GM23338 (cell line): ENCODE results near the gene WNT8B. TPM values are rescaled to one million over a fixed set of nuclear protein-coding genes. Genes with fewer than 3 reads are reported as not detected.

Source experiments
- ATAC-seq: fragments of 200-7000 bp; cut with Tn5 transposase; 3 replicates; pipeline ENCODE4 v1.9.1; 2020
- DNase-seq: peaks from one replicate; pipeline ENCODE4 v3.0.0-alpha.2; 2015; ENCODE audit warnings: low spot score
- H2AFZ ChIP-seq: fragments of 200-600 bp; sonication (generic); 2 replicates; pipeline ENCODE4 v1.8.0; 2016; ENCODE audit warnings: antibody characterized with exemption, mild to moderate bottlenecking, moderate library complexity
- H3F3A ChIP-seq: fragments of 200-600 bp; sonication (generic); replicated peaks from 2 replicates; pipeline ENCODE4 v1.8.0; 2017; ENCODE audit warnings: antibody characterized with exemption, mixed run types, low read depth
- H3K27ac ChIP-seq: fragments of 200-600 bp; sonication (generic); 2 replicates; pipeline ENCODE4 v1.6.1; 2016; ENCODE audit warnings: low read depth
- H3K27me3 ChIP-seq: fragments of 200-600 bp; sonication (generic); 2 replicates; pipeline ENCODE4 v1.8.0; 2016; ENCODE audit warnings: mild to moderate bottlenecking, mixed run types, moderate library complexity; ENCODE audit not compliant: insufficient read depth
- H3K36me3 ChIP-seq: fragments of 200-600 bp; sonication (generic); 2 replicates; pipeline ENCODE4 v1.8.0; 2016; ENCODE audit warnings: mild to moderate bottlenecking; ENCODE audit not compliant: insufficient read depth
- H3K4me1 ChIP-seq: fragments of 200-600 bp; sonication (generic); 2 replicates; pipeline ENCODE4 v1.8.0; 2016; ENCODE audit warnings: mild to moderate bottlenecking, moderate library complexity; ENCODE audit not compliant: insufficient read depth
- H3K4me2 ChIP-seq: fragments of 200-600 bp; sonication (generic); 2 replicates; pipeline ENCODE4 v1.7.1; 2017; ENCODE audit warnings: mixed run types
- H3K4me3 ChIP-seq: fragments of 200-600 bp; sonication (generic); 2 replicates; pipeline ENCODE4 v1.6.1; 2016; ENCODE audit warnings: mixed run types
- H3K79me2 ChIP-seq: fragments of 200-600 bp; sonication (generic); replicated peaks from 2 replicates; pipeline ENCODE4 v1.8.0; 2017; ENCODE audit warnings: mild to moderate bottlenecking; ENCODE audit not compliant: insufficient read depth
- H3K9me2 ChIP-seq: fragments of 200-600 bp; sonication (generic); 2 replicates; pipeline ENCODE4 v1.8.0; 2017; ENCODE audit not compliant: insufficient read depth
- H4K20me1 ChIP-seq: fragments of 200-600 bp; sonication (generic); replicated peaks from 2 replicates; pipeline ENCODE4 v1.8.0; 2017; ENCODE audit warnings: mild to moderate bottlenecking; ENCODE audit not compliant: insufficient read depth
- H3K27ac Mint-ChIP-seq: 2 replicates; pipeline ENCODE4 v1.8.0; 2020; ENCODE audit warnings: inconsistent platforms, mild to moderate bottlenecking, moderate library complexity, mixed read lengths
- H3K27me3 Mint-ChIP-seq: 3 replicates; pipeline ENCODE4 v1.8.0; 2022; ENCODE audit warnings: low read depth, mild to moderate bottlenecking, moderate library complexity, mixed read lengths, inconsistent platforms; ENCODE audit not compliant: insufficient read depth, poor library complexity
- H3K36me3 Mint-ChIP-seq: 3 replicates; pipeline ENCODE4 v1.8.0; 2021; ENCODE audit warnings: low read depth, mild to moderate bottlenecking, inconsistent platforms, moderate library complexity, mixed read lengths
- H3K4me1 Mint-ChIP-seq: 3 replicates; pipeline ENCODE4 v1.8.0; 2020; ENCODE audit warnings: mild to moderate bottlenecking, inconsistent platforms, mixed read lengths
- H3K4me3 Mint-ChIP-seq: 3 replicates; pipeline ENCODE4 v1.8.0; 2021; ENCODE audit warnings: moderate library complexity, mild to moderate bottlenecking, inconsistent platforms, mixed read lengths
- H3K9me3 Mint-ChIP-seq: 3 replicates; pipeline ENCODE4 v1.8.0; 2020; ENCODE audit warnings: moderate library complexity, mild to moderate bottlenecking, inconsistent platforms, mixed read lengths
- CREB1 ChIP-seq: fragments of 250-450 bp; sonication (Bioruptor Pico); IDR thresholded peaks from 2 replicates; pipeline ENCODE4 v1.5.0; 2020; ENCODE audit warnings: low read depth, mild to moderate bottlenecking, moderate library complexity
- EZH2 ChIP-seq: fragments of 200-600 bp; sonication (generic); IDR thresholded peaks from one replicate; pipeline ENCODE4 v1.8.0; 2017; ENCODE audit warnings: antibody characterized with exemption, mild to moderate bottlenecking, low read depth; ENCODE audit not compliant: unreplicated experiment
- EZH2phosphoT487 ChIP-seq: fragments of 200-600 bp; sonication (generic); IDR thresholded peaks from one replicate; pipeline ENCODE4 v1.8.1; 2018; ENCODE audit warnings: antibody characterized with exemption; ENCODE audit not compliant: unreplicated experiment
- JUNB ChIP-seq: IDR thresholded peaks from one replicate; pipeline ENCODE4 v1.6.1; 2016; ENCODE audit warnings: antibody characterized with exemption; ENCODE audit not compliant: unreplicated experiment
- NANOG ChIP-seq: IDR thresholded peaks from 2 replicates; pipeline ENCODE4 v1.6.1; 2016; ENCODE audit warnings: antibody characterized with exemption, borderline replicate concordance
- POLR2AphosphoS5 ChIP-seq: IDR thresholded peaks from 2 replicates; pipeline ENCODE4 v1.6.1; 2016; ENCODE audit warnings: antibody characterized with exemption, low read depth
- STAT1 ChIP-seq: IDR thresholded peaks from one replicate; pipeline ENCODE4 v1.6.1; 2016; ENCODE audit warnings: antibody characterized with exemption; ENCODE audit not compliant: unreplicated experiment
- ZNF114 ChIP-seq: fragments of 250-450 bp; sonication (Bioruptor Pico); IDR thresholded peaks from 2 replicates; pipeline ENCODE4 v1.5.0; 2020; ENCODE audit warnings: mild to moderate bottlenecking, moderate library complexity
- ZNF331 ChIP-seq: fragments of 250-450 bp; sonication (Bioruptor Pico); IDR thresholded peaks from 2 replicates; pipeline ENCODE4 v1.5.0; 2020; ENCODE audit warnings: low read depth, mild to moderate bottlenecking, moderate library complexity
- polyA plus RNA-seq: library from polyadenylated mRNA; unstranded; fragments of >200 nt; fragmentation: Nextera tagmentation; extraction: Ambion mirVana; gene quantifications from 2 replicates; pipeline ENCODE4 v1.2.1, GENCODE V29; 2016
- total RNA-seq: library from RNA; depleted of rRNA; stranded (reverse); fragments of >200 nt; shearing (Covaris generic); gene quantifications from 2 replicates; pipeline ENCODE4 v1.2.3, GENCODE V29; 2014
- TF ChIP-seq, protein P1 (sequence below): IDR thresholded peaks from one replicate; pipeline ENCODE4 v1.6.1; 2018; ENCODE audit warnings: antibody characterized with exemption; ENCODE audit not compliant: unreplicated experiment
- TF ChIP-seq, protein P2 (sequence below): fragments of 250-450 bp; sonication (Bioruptor Pico); IDR thresholded peaks from 2 replicates; pipeline ENCODE4 v1.5.0; 2020; ENCODE audit warnings: mild to moderate bottlenecking, moderate library complexity
- TF ChIP-seq, protein P3 (sequence below), 2 experiments: fragments of 200-600 bp in 1 of 2; sonication (generic) in 1 of 2; conservative IDR thresholded peaks; 2 replicates each; pipeline versions ENCODE4 v1.5.1 to v1.6.1; 2016 to 2017; ENCODE audit warnings: antibody characterized with exemption in 2 of 2, low read depth in 2 of 2, mild to moderate bottlenecking in 2 of 2, moderate library complexity in 1 of 2

Gene WNT8B
- total and polyA plus RNA-seq, 2 experiments from 2014 or later: 0.74 to 1.3 TPM

DNA sequence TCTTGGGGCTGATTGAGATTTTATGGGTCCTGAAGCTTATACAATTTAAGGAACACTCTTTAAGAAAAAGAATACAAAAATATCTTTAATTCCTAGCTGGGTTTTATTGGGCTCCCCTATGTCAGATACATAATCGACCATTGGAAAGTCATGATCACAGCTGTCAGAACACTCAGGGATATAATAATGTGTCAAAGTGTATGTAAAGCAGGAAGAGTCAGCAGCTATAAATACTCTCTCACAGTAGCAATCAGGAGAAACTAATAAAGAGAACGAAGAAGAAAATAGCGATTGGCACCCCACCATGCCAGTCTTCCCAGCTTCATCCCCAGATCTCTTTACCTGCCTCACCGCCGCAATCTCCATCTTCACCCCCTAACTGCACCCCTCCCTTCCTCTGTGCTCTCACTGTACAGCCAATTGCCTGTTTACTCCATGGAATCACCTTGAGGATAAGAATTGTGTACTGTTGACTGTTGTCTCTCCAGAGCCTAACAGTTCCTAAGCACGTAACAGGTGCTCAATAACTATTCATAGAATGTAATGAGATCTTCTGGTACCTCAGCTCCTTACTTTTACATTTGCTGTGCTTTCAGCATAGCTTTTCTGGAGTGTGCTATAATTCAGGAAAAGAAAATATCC lies 24.0 kb upstream of the WNT8B start:
- no peak overlapping the region for H3K4me3 ChIP-seq
- no peaks in the 10 kb centered on the region for H3K36me3 Mint-ChIP-seq
- H3F3A ChIP-seq: no peaks in the 10 kb centered on the region
- H3K27me3 ChIP-seq: no peaks in the 10 kb centered on the region
- H3K36me3 ChIP-seq: no peaks in the 10 kb centered on the region
- H3K9me3 Mint-ChIP-seq: no peaks in the 10 kb centered on the region; the same call in 2 of the 3 replicates
- peaks cover 10% of the 10 kb centered on the region for H3K4me1 Mint-ChIP-seq
- no peaks in the 10 kb centered on the region for H3K9me2 ChIP-seq
- H3K4me3 Mint-ChIP-seq: no peak overlapping the region
- no peaks in the 10 kb centered on the region for H4K20me1 ChIP-seq
- no peak overlapping the region for H3K27ac Mint-ChIP-seq
- TF ChIP-seq STAT1 (no peak), JUNB (no peak), ZNF331 (CRISPR knock-in tag) (no peak), EZH2 (no peak), EZH2phosphoT487 (no peak), ZNF114 (no peak), CREB1 (CRISPR knock-in tag) (no peak), POLR2AphosphoS5 (no peak), NANOG (no peak)
- TF ChIP-seq, protein P1, sequence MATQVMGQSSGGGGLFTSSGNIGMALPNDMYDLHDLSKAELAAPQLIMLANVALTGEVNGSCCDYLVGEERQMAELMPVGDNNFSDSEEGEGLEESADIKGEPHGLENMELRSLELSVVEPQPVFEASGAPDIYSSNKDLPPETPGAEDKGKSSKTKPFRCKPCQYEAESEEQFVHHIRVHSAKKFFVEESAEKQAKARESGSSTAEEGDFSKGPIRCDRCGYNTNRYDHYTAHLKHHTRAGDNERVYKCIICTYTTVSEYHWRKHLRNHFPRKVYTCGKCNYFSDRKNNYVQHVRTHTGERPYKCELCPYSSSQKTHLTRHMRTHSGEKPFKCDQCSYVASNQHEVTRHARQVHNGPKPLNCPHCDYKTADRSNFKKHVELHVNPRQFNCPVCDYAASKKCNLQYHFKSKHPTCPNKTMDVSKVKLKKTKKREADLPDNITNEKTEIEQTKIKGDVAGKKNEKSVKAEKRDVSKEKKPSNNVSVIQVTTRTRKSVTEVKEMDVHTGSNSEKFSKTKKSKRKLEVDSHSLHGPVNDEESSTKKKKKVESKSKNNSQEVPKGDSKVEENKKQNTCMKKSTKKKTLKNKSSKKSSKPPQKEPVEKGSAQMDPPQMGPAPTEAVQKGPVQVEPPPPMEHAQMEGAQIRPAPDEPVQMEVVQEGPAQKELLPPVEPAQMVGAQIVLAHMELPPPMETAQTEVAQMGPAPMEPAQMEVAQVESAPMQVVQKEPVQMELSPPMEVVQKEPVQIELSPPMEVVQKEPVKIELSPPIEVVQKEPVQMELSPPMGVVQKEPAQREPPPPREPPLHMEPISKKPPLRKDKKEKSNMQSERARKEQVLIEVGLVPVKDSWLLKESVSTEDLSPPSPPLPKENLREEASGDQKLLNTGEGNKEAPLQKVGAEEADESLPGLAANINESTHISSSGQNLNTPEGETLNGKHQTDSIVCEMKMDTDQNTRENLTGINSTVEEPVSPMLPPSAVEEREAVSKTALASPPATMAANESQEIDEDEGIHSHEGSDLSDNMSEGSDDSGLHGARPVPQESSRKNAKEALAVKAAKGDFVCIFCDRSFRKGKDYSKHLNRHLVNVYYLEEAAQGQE: no peak
- TF ChIP-seq, protein P2, sequence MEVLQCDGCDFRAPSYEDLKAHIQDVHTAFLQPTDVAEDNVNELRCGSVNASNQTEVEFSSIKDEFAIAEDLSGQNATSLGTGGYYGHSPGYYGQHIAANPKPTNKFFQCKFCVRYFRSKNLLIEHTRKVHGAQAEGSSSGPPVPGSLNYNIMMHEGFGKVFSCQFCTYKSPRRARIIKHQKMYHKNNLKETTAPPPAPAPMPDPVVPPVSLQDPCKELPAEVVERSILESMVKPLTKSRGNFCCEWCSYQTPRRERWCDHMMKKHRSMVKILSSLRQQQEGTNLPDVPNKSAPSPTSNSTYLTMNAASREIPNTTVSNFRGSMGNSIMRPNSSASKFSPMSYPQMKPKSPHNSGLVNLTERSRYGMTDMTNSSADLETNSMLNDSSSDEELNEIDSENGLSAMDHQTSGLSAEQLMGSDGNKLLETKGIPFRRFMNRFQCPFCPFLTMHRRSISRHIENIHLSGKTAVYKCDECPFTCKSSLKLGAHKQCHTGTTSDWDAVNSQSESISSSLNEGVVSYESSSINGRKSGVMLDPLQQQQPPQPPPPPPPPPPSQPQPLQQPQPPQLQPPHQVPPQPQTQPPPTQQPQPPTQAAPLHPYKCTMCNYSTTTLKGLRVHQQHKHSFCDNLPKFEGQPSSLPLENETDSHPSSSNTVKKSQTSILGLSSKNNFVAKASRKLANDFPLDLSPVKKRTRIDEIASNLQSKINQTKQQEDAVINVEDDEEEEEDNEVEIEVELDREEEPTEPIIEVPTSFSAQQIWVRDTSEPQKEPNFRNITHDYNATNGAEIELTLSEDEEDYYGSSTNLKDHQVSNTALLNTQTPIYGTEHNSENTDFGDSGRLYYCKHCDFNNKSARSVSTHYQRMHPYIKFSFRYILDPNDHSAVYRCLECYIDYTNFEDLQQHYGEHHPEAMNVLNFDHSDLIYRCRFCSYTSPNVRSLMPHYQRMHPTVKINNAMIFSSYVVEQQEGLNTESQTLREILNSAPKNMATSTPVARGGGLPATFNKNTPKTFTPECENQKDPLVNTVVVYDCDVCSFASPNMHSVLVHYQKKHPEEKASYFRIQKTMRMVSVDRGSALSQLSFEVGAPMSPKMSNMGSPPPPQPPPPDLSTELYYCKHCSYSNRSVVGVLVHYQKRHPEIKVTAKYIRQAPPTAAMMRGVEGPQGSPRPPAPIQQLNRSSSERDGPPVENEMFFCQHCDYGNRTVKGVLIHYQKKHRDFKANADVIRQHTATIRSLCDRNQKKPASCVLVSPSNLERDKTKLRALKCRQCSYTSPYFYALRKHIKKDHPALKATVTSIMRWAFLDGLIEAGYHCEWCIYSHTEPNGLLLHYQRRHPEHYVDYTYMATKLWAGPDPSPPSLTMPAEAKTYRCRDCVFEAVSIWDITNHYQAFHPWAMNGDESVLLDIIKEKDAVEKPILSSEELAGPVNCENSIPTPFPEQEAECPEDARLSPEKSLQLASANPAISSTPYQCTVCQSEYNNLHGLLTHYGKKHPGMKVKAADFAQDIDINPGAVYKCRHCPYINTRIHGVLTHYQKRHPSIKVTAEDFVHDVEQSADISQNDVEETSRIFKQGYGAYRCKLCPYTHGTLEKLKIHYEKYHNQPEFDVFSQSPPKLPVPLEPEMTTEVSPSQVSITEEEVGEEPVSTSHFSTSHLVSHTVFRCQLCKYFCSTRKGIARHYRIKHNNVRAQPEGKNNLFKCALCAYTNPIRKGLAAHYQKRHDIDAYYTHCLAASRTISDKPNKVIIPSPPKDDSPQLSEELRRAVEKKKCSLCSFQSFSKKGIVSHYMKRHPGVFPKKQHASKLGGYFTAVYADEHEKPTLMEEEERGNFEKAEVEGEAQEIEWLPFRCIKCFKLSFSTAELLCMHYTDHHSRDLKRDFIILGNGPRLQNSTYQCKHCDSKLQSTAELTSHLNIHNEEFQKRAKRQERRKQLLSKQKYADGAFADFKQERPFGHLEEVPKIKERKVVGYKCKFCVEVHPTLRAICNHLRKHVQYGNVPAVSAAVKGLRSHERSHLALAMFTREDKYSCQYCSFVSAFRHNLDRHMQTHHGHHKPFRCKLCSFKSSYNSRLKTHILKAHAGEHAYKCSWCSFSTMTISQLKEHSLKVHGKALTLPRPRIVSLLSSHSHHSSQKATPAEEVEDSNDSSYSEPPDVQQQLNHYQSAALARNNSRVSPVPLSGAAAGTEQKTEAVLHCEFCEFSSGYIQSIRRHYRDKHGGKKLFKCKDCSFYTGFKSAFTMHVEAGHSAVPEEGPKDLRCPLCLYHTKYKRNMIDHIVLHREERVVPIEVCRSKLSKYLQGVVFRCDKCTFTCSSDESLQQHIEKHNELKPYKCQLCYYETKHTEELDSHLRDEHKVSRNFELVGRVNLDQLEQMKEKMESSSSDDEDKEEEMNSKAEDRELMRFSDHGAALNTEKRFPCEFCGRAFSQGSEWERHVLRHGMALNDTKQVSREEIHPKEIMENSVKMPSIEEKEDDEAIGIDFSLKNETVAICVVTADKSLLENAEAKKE: no peak
- TF ChIP-seq, protein P3, sequence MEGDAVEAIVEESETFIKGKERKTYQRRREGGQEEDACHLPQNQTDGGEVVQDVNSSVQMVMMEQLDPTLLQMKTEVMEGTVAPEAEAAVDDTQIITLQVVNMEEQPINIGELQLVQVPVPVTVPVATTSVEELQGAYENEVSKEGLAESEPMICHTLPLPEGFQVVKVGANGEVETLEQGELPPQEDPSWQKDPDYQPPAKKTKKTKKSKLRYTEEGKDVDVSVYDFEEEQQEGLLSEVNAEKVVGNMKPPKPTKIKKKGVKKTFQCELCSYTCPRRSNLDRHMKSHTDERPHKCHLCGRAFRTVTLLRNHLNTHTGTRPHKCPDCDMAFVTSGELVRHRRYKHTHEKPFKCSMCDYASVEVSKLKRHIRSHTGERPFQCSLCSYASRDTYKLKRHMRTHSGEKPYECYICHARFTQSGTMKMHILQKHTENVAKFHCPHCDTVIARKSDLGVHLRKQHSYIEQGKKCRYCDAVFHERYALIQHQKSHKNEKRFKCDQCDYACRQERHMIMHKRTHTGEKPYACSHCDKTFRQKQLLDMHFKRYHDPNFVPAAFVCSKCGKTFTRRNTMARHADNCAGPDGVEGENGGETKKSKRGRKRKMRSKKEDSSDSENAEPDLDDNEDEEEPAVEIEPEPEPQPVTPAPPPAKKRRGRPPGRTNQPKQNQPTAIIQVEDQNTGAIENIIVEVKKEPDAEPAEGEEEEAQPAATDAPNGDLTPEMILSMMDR (conservative IDR thresholded peaks at IDR 0.05; ENCODE audit: low read depth in 2 of 2): no peak
- no peaks in the 10 kb centered on the region for H3K4me1 ChIP-seq
- DNase-seq (no peak), ATAC-seq (no peak)
- no peak overlapping the region for H3K4me2 ChIP-seq
- H3K27me3 Mint-ChIP-seq: peaks cover 9% of the 10 kb centered on the region
- no peak overlapping the region for H3K27ac ChIP-seq
- no peak overlapping the region; the same call in 1 of the 2 replicates for H2AFZ ChIP-seq
- no peaks in the 10 kb centered on the region for H3K79me2 ChIP-seq
